Aorta (tissue), 5 donors: ENCODE measurements around the gene ARL15. TPM values are rescaled to one million over a fixed set of nuclear protein-coding genes. Genes with fewer than 3 reads are reported as not detected.

Experiments
- ATAC-seq: fragments of 200-7000 bp; cut with Tn5 transposase; one replicate; pipeline ENCODE4 v1.9.1; 2022; ENCODE audit warnings: moderate library complexity; ENCODE audit not compliant: low FRiP score
- DNase-seq, 2 donors: peaks; one replicate each; pipeline ENCODE4 v3.0.0-alpha.2; 2020
- H3K27ac ChIP-seq, 2 donors: one replicate each; pipeline ENCODE4 v1.5.1; 2013; ENCODE audit warnings: low read length in 2 of 2, mild to moderate bottlenecking in 2 of 2, moderate library complexity in 2 of 2, control low read depth in 1 of 2, inconsistent platforms in 1 of 2, low read depth in 1 of 2
- H3K27me3 ChIP-seq, 2 donors: one replicate each; pipeline ENCODE4 v1.6.1; 2013; ENCODE audit warnings: control low read depth in 1 of 2, low read length in 1 of 2, mild to moderate bottlenecking in 1 of 2, moderate library complexity in 1 of 2; ENCODE audit not compliant: insufficient read depth in 2 of 2, control insufficient read depth in 1 of 2
- H3K36me3 ChIP-seq, 2 donors: one replicate each; pipeline ENCODE4 v1.6.1; 2013; ENCODE audit warnings: control low read depth in 1 of 2, low read length in 1 of 2, mild to moderate bottlenecking in 1 of 2; ENCODE audit not compliant: insufficient read depth in 2 of 2, control insufficient read depth in 1 of 2
- H3K4me1 ChIP-seq, 2 donors: one replicate each; pipeline ENCODE4 v1.6.1; 2013; ENCODE audit warnings: low read length in 2 of 2, control low read depth in 1 of 2, mild to moderate bottlenecking in 1 of 2, moderate library complexity in 1 of 2; ENCODE audit not compliant: insufficient read depth in 2 of 2, control insufficient read depth in 1 of 2
- H3K4me3 ChIP-seq, 2 donors: one replicate each; pipeline ENCODE4 v1.5.1; 2013; ENCODE audit warnings: low read length in 2 of 2, control low read depth in 1 of 2, mild to moderate bottlenecking in 1 of 2
- H3K9me3 ChIP-seq: one replicate; pipeline ENCODE4 v1.6.1; 2013; ENCODE audit warnings: mild to moderate bottlenecking, low read length; ENCODE audit not compliant: control insufficient read depth
- WGBS, 2 donors: extraction: QIAGEN DNeasy Blood & Tissue Kit; methylation state at CpG; one replicate each; pipeline ENCODE4 v1.1.7; 2013; 5-methylcytosine and 5-hydroxymethylcytosine counted together
- intact Hi-C, 2 donors: fragments of 100-400 bp; cut with DNase I; formaldehyde crosslinking; loops; one replicate each; pipeline versions ENCODE4 v1.14.2 to v1.15.0; 2022
- polyA plus RNA-seq, 2 donors: library from polyadenylated mRNA; stranded (reverse); fragments of 200-250 nt; gene quantifications; one replicate each; pipeline ENCODE4 v1.2.3, GENCODE V29; 2013
- total RNA-seq, 2 donors: library from RNA; stranded (reverse); fragmentation: NEBNext Ultra II Directional; extraction: Animal tissue kit (Norgen Biotek cat#: 25700); gene quantifications; one replicate each; pipeline ENCODE4 v1.2.1, GENCODE V29; 2021
- donor health status: healthy with polysubstance abuse.
- donor health status: Bipolar disorder and iron deficiency.
- donor health status: DM: no; HTN: no; CAD: no.
- donor health status: DM: no; HTN: no; CAD: no.
- donor health status: DM: yes; HTN: yes; CAD: no.

ARL15 gene
- total and polyA plus RNA-seq, 4 donors = 7.4 to 44.7 (median 19.8) TPM

DNA sequence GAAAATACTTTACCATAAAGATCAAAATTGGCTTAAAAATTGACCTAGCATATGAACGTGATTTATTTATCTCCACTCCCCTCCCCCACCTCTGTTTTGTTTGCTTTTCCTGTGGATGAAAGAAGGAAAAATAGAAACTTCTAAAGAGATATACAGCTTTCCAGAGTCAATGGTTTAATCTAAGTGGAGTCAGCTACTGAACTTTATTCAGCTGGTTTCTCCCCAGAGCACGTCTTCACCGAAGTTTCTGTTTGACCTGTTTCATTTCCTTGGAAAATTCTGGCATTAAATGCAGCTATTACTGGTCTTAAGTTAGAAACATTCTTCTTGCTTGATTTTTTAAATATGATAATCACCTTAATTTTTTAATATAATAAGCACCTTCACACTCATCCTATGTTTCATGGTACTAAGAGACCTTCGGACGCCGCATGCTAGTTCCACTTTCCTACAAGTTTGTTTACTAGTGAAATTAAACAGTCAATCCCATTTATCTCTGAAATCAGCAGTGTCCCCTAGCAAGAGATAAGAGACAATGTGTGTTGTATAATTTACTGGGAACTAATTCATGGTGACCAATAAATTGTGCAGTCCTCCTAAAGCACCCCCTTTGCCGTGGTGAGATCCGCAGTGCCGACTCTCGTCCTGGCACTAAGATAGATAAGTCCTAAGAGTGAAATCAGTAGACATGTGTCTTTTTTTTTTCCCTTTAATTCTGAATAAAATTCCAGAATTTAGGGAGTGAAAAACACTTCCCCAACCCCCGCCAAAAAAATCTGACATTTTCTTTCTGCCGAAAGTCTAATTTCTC lies 89.9 kb downstream of the ARL15 start:
- H3K9me3 ChIP-seq = no peaks in the 10 kb centered on the region
- ATAC-seq = no peak
- intact Hi-C loops = loop anchor here (10.0 kb wide), 2 partner anchors 746 to 1046 kb away; no protein-coding TSS in a partner anchor
- 84 to 86% methylated on average over 12 of the region's 12 CpGs for WGBS, 2 donors
- no peak overlapping the region for H3K4me3 ChIP-seq
- H3K27me3 ChIP-seq = no peaks in the 10 kb centered on the region
- no peak overlapping the region for H3K27ac ChIP-seq
- DNase-seq = no peak
- H3K36me3 ChIP-seq = no peaks in the 10 kb centered on the region
- H3K4me1 ChIP-seq = no peaks in the 10 kb centered on the region

- intact Hi-C loops = loop anchor here in 1 of 2 donors (5.0 kb wide), 1 partner anchor 736 kb away; the partner anchor contains the start of gene FST
- 57 to 58% methylated on average over 8 of the region's 8 CpGs for WGBS, 2 donors
- H3K36me3 ChIP-seq = no peaks in the 10 kb centered on the region
- ATAC-seq = peak; percentile 81
- peaks cover 0 to 1% of the 10 kb centered on the region in 2 donors for H3K4me1 ChIP-seq
- H3K27me3 ChIP-seq = no peaks in the 10 kb centered on the region
- no peak overlapping the region for H3K27ac ChIP-seq
- no peak for DNase-seq
- no peaks in the 10 kb centered on the region for H3K9me3 ChIP-seq
- no peak overlapping the region for H3K4me3 ChIP-seq
Observed at GRCh38 chr5:54217826-54218503, 92.4 kb downstream of the ARL15 start.

DNA sequence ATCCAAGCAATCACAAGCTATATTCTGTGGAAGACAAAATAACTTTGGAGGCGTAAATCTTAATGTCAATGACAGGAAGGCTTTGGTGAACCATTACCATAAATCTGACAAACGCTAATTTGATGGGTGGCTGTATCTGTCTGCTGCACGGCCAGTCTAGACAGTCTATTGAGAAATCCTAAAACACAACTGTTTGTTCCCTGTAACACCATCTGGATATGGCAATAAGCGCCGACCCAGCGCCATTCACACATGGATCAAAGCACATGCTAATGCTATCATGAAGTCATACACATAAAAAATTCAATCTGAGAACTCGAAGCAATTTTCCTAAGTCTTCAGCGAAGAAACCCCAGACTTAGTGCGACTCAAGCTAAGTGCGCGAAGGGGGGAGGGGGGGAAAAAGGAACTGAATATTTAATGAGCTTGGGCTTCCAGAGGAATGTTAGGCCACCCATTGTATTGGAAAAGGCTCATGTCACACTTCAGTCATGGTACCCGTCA lies 95.1 kb downstream of the ARL15 start:
- H3K36me3 ChIP-seq = no peaks in the 10 kb centered on the region
- H3K27ac ChIP-seq = no peak overlapping the region
- H3K4me1 ChIP-seq = peaks cover 0 to 1% of the 10 kb centered on the region in 2 donors
- 91 to 92% methylated on average over 12 of the region's 12 CpGs for WGBS, 2 donors
- intact Hi-C loops = loop anchor here in 1 of 2 donors (5.0 kb wide), 1 partner anchor 733 kb away; the partner anchor contains the start of gene FST
- no peaks in the 10 kb centered on the region for H3K9me3 ChIP-seq
- ATAC-seq (no peak), DNase-seq (no peak)
- no peaks in the 10 kb centered on the region for H3K27me3 ChIP-seq
- H3K4me3 ChIP-seq = no peak overlapping the region

- Histone ChIP-seq H3K9me3 (no peaks in the 10 kb centered on the region), H3K4me3 (no peak overlapping the region), H3K27ac (no peak overlapping the region), H3K4me1 (peaks cover 0 to 1% of the 10 kb centered on the region in 2 donors), H3K36me3 (no peaks in the 10 kb centered on the region), H3K27me3 (no peaks in the 10 kb centered on the region)
- WGBS, 2 donors = 93 to 95% methylated on average over 4 of the region's 4 CpGs
- ATAC-seq = no peak
- DNase-seq = no peak
- intact Hi-C loops = loop anchor here in 1 of 2 donors (5.0 kb wide), 1 partner anchor 732 kb away; the partner anchor contains the start of gene FST
Observed at GRCh38 chr5:54214722-54215121, 95.7 kb downstream of the ARL15 start.

DNA sequence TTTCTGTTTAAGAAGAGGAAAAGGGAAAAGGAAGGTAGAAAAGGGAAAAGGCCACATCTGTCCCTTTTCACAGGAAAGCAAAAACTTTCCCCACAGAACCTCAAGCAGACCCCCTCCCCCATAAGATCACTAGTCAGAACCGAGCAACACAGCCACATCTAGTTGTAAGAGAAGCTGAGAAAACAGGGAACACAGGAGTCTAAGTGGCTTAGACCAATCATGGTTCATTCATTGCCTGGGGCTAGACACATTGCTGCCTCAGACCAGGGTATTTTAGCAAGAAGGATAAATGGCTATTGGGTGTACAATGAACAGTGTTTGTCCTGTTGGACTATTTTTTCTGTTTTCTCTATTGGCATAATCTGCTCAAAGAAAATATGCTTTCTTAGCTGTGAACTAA lies 98.0 kb downstream of the ARL15 start:
- Histone ChIP-seq H3K4me3 (no peak overlapping the region), H3K4me1 (peaks cover 0 to 1% of the 10 kb centered on the region in 2 donors), H3K27me3 (no peaks in the 10 kb centered on the region), H3K36me3 (no peaks in the 10 kb centered on the region), H3K9me3 (no peaks in the 10 kb centered on the region), H3K27ac (no peak overlapping the region)
- ATAC-seq = no peak
- intact Hi-C loops = no loop called here
- DNase-seq = no peak
- WGBS, 2 donors = 91% methylated on average over 1 of the region's 1 CpG

DNA sequence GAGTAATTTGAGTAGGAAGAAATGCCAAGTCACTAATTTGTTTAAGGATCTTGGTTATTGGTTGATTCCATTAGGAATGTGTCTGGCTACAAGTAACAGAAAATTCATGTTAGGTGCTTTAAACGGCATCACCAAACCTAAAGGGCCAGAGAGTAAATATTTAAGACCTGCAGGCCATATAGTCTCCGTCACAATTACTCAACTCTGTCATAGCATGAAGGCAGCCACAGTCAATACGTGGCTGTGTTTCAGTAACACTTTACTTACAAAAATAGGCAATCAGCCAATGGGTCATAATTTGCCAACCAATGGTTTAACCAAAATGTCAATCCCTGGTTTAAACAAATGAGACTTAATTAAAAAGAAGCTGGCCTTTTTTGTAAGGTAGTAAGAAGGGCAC lies 98.5 kb downstream of the ARL15 start:
- no peak overlapping the region for H3K27ac ChIP-seq
- H3K36me3 ChIP-seq = no peaks in the 10 kb centered on the region
- ATAC-seq (no peak), DNase-seq (no peak)
- H3K27me3 ChIP-seq = no peaks in the 10 kb centered on the region
- H3K4me3 ChIP-seq = no peak overlapping the region
- 72 to 84% methylated on average over 3 of the region's 3 CpGs for WGBS, 2 donors
- intact Hi-C loops = no loop called here
- no peaks in the 10 kb centered on the region for H3K9me3 ChIP-seq
- H3K4me1 ChIP-seq = peaks cover 0 to 1% of the 10 kb centered on the region in 2 donors

DNA sequence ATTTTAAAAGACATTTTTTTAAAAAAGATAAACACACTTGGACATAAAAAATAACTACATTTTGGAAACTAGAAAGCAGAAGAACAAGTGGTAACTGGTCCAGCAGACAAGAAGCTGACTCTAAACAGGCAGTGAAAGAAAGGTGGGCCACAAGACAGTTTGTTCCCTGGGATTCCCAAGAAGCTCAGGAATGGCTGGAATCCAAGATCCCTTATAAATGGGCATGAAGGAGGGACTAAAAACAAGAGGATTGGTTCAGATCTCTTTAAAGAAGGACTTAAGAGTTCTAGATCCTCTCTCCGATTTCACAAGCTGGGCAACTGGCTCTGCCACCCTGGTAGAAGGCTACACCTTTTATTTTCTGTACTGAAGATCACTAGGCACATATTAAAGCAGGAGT lies 102.8 kb downstream of the ARL15 start:
- ATAC-seq = no peak
- Histone ChIP-seq H3K4me1 (peaks cover 0 to 2% of the 10 kb centered on the region in 2 donors), H3K9me3 (no peaks in the 10 kb centered on the region), H3K4me3 (no peak overlapping the region), H3K27ac (no peak overlapping the region), H3K27me3 (no peaks in the 10 kb centered on the region), H3K36me3 (no peaks in the 10 kb centered on the region)
- no peak for DNase-seq
- intact Hi-C loops = no loop called here
- 95 to 97% methylated on average over 1 of the region's 1 CpG for WGBS, 2 donors

GRCh38 chr5:54206580-54207229 lies 103.7 kb downstream of the ARL15 start:
- Histone ChIP-seq H3K27ac (no peak overlapping the region), H3K36me3 (no peaks in the 10 kb centered on the region), H3K4me3 (no peak overlapping the region), H3K9me3 (peaks cover 1% of the 10 kb centered on the region), H3K27me3 (no peaks in the 10 kb centered on the region), H3K4me1 (peaks cover 0 to 2% of the 10 kb centered on the region in 2 donors)
- DNase-seq (no peak), ATAC-seq (no peak)
- 81 to 85% methylated on average over 7 of the region's 7 CpGs for WGBS, 2 donors
- intact Hi-C loops = no loop called here
